T-helper 1 cell treated with Interleukin-12 subunit alpha and Interleukin-12 subunit beta and Interleukin-4 antibody, amounts not matched to agents 30 μg/mL and 1 μg/mL, for 36 hours (primary cell): ENCODE measurements around the gene ZNF785.
"Not testable (repeated sequence)": the region's sequence is repeated elsewhere in the genome, so short reads cannot be mapped to it uniquely, and the experiment has no call there.

Experiments used
- H3K27ac Mint-ChIP-seq: one replicate; pipeline ENCODE4 v1.8.0; 2021; ENCODE audit warnings: mild to moderate bottlenecking, mixed read lengths
- H3K27me3 Mint-ChIP-seq: one replicate; pipeline ENCODE4 v1.8.0; 2021; ENCODE audit warnings: low read depth, mixed read lengths
- H3K36me3 Mint-ChIP-seq: one replicate; pipeline ENCODE4 v1.8.0; 2021; ENCODE audit warnings: low read depth, mixed read lengths
- H3K4me1 Mint-ChIP-seq: one replicate; pipeline ENCODE4 v1.8.0; 2021; ENCODE audit warnings: low read depth, mixed read lengths
- H3K4me3 Mint-ChIP-seq: one replicate; pipeline ENCODE4 v1.8.0; 2021; ENCODE audit warnings: mild to moderate bottlenecking, moderate library complexity, mixed read lengths
- H3K9me3 Mint-ChIP-seq: one replicate; pipeline ENCODE4 v1.8.0; 2021; ENCODE audit warnings: mixed read lengths

Gene ZNF785

GRCh38 chr16:30546115-30546514, 39.4 kb downstream of the ZNF785 start:
- H3K27ac Mint-ChIP-seq = peak overlapping the region; percentile 2
- H3K36me3 Mint-ChIP-seq = no peaks in the 10 kb centered on the region
- H3K4me1 Mint-ChIP-seq = peaks cover 16% of the 10 kb centered on the region
- no peaks in the 10 kb centered on the region for H3K9me3 Mint-ChIP-seq
- no peaks in the 10 kb centered on the region for H3K27me3 Mint-ChIP-seq
- H3K4me3 Mint-ChIP-seq = no peak overlapping the region

DNA sequence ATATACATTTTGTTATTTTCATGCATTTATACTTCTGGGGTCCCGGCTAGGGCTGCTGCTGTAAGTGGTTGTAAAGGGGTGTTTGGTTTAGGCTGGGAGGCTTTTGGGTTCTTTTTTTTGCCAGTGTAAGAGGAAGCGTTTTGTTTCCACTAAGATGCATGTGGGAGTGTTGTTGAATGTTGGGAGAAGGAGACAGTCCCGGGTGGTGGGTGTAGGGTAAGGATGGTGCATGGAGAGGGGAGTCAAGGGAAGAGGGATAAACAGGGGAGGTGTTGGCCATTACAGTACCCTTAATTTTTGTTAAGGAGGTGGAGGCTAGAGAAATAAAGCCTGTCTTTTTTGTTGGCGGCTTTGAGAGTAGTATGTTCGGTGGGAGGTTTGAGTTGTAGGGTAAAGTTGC, 42.4 kb downstream of the ZNF785 start:
- H3K4me1 Mint-ChIP-seq = peaks cover 5% of the 10 kb centered on the region
- no peak overlapping the region for H3K27ac Mint-ChIP-seq
- H3K36me3 Mint-ChIP-seq = peaks cover 4% of the 10 kb centered on the region
- no peaks in the 10 kb centered on the region for H3K27me3 Mint-ChIP-seq
- H3K4me3 Mint-ChIP-seq = no peak overlapping the region
- H3K9me3 Mint-ChIP-seq = no peaks in the 10 kb centered on the region

GRCh38 chr16:30541502-30542329, 43.8 kb downstream of the ZNF785 start:
- Mint-ChIP-seq H3K4me1 (peaks cover 10% of the 10 kb centered on the region), H3K27ac (no peak overlapping the region), H3K9me3 (no peaks in the 10 kb centered on the region), H3K27me3 (no peaks in the 10 kb centered on the region), H3K4me3 (no peak overlapping the region), H3K36me3 (peaks cover 4% of the 10 kb centered on the region)

DNA sequence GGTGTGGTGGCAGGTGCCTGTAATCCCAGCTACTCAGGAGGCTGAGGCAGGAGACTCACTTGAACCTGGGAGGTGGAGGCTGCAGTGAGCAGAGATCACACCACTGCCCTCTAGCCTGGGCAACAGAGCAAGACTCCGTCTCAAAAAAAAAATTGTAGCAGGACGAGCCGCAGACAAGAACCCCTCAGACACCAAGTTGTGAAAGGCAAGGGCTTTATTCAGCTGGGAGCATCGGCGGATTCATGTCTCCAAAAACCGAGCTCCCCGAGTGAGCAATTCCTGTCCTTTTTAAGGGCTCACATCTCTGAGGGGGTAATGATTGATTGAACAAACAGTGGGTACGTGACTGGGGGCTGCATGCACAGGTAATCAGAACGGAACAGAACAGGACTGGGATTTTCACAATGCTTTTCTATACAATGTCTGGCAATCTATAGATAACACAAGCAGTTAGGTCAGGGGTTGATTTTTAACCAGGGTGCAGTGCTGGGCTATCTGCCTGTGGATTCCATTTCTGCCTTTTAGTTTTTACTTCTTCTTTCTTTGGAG, 44.5 kb downstream of the ZNF785 start:
- not testable (repeated sequence) for H3K36me3 Mint-ChIP-seq, H3K4me3 Mint-ChIP-seq, H3K27ac Mint-ChIP-seq, H3K9me3 Mint-ChIP-seq, H3K27me3 Mint-ChIP-seq
- H3K4me1 Mint-ChIP-seq = peaks cover 12% of the 10 kb centered on the region

DNA sequence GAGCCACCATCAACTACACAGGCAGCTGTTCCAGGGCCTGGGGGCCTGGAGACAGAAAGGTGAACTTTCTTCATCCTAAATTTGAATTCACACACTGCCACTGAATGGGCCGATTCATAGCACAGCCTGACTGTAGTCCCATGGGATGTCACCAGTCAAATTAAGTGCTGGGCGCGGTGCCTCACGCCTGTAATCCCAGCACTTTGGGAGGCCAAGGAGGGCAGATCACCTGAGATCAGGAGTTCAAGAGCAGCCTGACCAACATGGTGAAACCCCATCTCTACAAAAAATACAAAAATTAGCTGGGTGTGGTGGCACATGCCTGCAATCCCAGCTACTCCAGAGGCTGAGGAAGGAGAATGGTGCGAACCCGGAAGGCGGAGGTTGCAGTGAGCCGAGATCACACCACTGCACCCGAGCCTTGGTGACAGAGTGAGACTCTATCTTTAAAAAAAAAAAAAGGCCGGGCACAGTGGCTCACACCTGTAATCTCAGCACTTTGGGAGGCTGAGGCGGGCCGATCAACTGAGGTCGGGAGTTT, 45.4 kb downstream of the ZNF785 start:
- H3K4me3 Mint-ChIP-seq, H3K36me3 Mint-ChIP-seq, H3K9me3 Mint-ChIP-seq, H3K27me3 Mint-ChIP-seq, H3K27ac Mint-ChIP-seq: not testable (repeated sequence)
- H3K4me1 Mint-ChIP-seq = peaks cover 17% of the 10 kb centered on the region

GRCh38 chr16:30539000-30539964, 46.2 kb downstream of the ZNF785 start:
- no peaks in the 10 kb centered on the region for H3K27me3 Mint-ChIP-seq
- no peaks in the 10 kb centered on the region for H3K9me3 Mint-ChIP-seq
- no peak overlapping the region for H3K27ac Mint-ChIP-seq
- peaks cover 8% of the 10 kb centered on the region for H3K36me3 Mint-ChIP-seq
- H3K4me3 Mint-ChIP-seq = no peak overlapping the region
- peaks cover 20% of the 10 kb centered on the region for H3K4me1 Mint-ChIP-seq

- H3K27ac Mint-ChIP-seq = peak overlapping the region; percentile 99
- H3K36me3 Mint-ChIP-seq = peaks cover 12% of the 10 kb centered on the region
- H3K4me3 Mint-ChIP-seq = peak overlapping the region; percentile 96
- H3K9me3 Mint-ChIP-seq, H3K27me3 Mint-ChIP-seq: not testable (repeated sequence)
- H3K4me1 Mint-ChIP-seq = peaks cover 24% of the 10 kb centered on the region
Observed at GRCh38 chr16:30536391-30537024, 49.0 kb downstream of the ZNF785 start.

DNA sequence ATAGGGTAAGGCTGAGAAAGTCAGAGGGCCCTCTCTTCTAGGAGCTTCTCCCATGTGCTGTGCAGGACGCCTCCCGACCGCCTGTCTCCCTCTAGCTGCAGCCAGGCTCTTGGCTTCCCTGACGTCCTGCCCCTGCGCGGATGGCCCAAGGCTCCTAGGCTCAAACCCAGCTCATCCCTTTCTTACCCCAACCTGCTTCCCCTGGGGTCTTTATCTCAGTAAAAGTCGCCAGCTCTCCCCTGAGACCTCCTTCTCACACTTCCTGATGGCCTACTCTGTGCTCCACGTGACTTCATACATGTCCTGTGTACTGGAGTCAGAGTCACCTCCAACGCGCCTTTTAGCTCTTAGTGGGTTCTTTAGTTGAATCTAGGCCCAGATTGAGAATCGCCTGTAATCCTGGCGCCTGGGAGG, 49.7 kb downstream of the ZNF785 start:
- H3K4me3 Mint-ChIP-seq = peak overlapping the region; percentile 96
- peak overlapping the region; percentile 99 for H3K27ac Mint-ChIP-seq
- H3K9me3 Mint-ChIP-seq = no peaks in the 10 kb centered on the region
- H3K27me3 Mint-ChIP-seq = no peaks in the 10 kb centered on the region
- peaks cover 26% of the 10 kb centered on the region for H3K4me1 Mint-ChIP-seq
- peaks cover 18% of the 10 kb centered on the region for H3K36me3 Mint-ChIP-seq

- H3K4me1 Mint-ChIP-seq = peaks cover 27% of the 10 kb centered on the region
- peaks cover 18% of the 10 kb centered on the region for H3K36me3 Mint-ChIP-seq
- H3K27me3 Mint-ChIP-seq = no peaks in the 10 kb centered on the region
- no peaks in the 10 kb centered on the region for H3K9me3 Mint-ChIP-seq
- H3K27ac Mint-ChIP-seq = peak overlapping the region; percentile 99
- peak overlapping the region; percentile 96 for H3K4me3 Mint-ChIP-seq
Observed at GRCh38 chr16:30535106-30535776, 50.3 kb downstream of the ZNF785 start.

- Mint-ChIP-seq H3K36me3 (peaks cover 18% of the 10 kb centered on the region), H3K9me3 (no peaks in the 10 kb centered on the region), H3K4me1 (peaks cover 30% of the 10 kb centered on the region)
Observed at GRCh38 chr16:30534368-30535105, 51.0 kb downstream of the ZNF785 start, which contains the start of gene ZNF747. Gene ZNF747, minus strand, starts transcription at chr16:30534858. Its CDS starts 179 bp downstream, at chr16:30534679.

GRCh38 chr16:30533748-30534367, 51.6 kb downstream of the ZNF785 start:
- Mint-ChIP-seq H3K4me3 (peak overlapping the region; percentile 96), H3K27ac (peak overlapping the region; percentile 87), H3K4me1 (peaks cover 32% of the 10 kb centered on the region), H3K27me3 (no peaks in the 10 kb centered on the region), H3K36me3 (peaks cover 17% of the 10 kb centered on the region), H3K9me3 (no peaks in the 10 kb centered on the region)

More at GRCh38 chr16:30534368-30535105, 51.0 kb downstream of the ZNF785 start, which contains the start of gene ZNF747:
- Mint-ChIP-seq H3K27me3 (no peaks in the 10 kb centered on the region), H3K27ac (peak within 1 kb of the TSS; percentile 99), H3K4me3 (peak within 1 kb of the TSS; percentile 96)

- Mint-ChIP-seq H3K4me3 (peak overlapping the region; percentile 79), H3K27ac (peak overlapping the region; percentile 70), H3K9me3 (no peaks in the 10 kb centered on the region), H3K4me1 (peaks cover 36% of the 10 kb centered on the region), H3K36me3 (peaks cover 15% of the 10 kb centered on the region), H3K27me3 (no peaks in the 10 kb centered on the region)
Observed at GRCh38 chr16:30533146-30533522, 52.4 kb downstream of the ZNF785 start.
